Endodermal cell (in vitro differentiated cells): ENCODE results near the gene DOHH. TPM values are rescaled to one million over a fixed set of nuclear protein-coding genes. Genes with fewer than 3 reads are reported as not detected.
"Not testable (repeated sequence)": the region's sequence is repeated elsewhere in the genome, so short reads cannot be mapped to it uniquely, and the experiment has no call there.

Experiments
- DNase-seq: peaks from one replicate; pipeline ENCODE4 v3.0.0-alpha.2; 2017
- H3K27ac ChIP-seq: 2 replicates; pipeline ENCODE4 v1.5.1; 2013; ENCODE audit warnings: mild to moderate bottlenecking, low read depth, low read length, moderate library complexity
- H3K27me3 ChIP-seq: 2 replicates; pipeline ENCODE4 v1.6.1; 2013; ENCODE audit warnings: mild to moderate bottlenecking, low read length, moderate library complexity; ENCODE audit not compliant: insufficient read depth, control insufficient read depth, poor library complexity, severe bottlenecking
- H3K36me3 ChIP-seq: 2 replicates; pipeline ENCODE4 v1.7.0; 2013; ENCODE audit warnings: mild to moderate bottlenecking, low read length, moderate library complexity; ENCODE audit not compliant: control insufficient read depth, insufficient read depth
- H3K4me1 ChIP-seq: one replicate; pipeline ENCODE4 v1.7.0; 2013; ENCODE audit warnings: low read length; ENCODE audit not compliant: control insufficient read depth, insufficient read depth
- H3K4me3 ChIP-seq: 2 replicates; pipeline ENCODE4 v1.5.1; 2013; ENCODE audit warnings: mild to moderate bottlenecking, low read length, moderate library complexity
- H3K9ac ChIP-seq: 2 replicates; pipeline ENCODE4 v1.6.1; 2013; ENCODE audit warnings: mild to moderate bottlenecking, low read length, moderate library complexity; ENCODE audit not compliant: poor library complexity, severe bottlenecking; ENCODE audit errors: extremely low read depth
- H3K9me3 ChIP-seq: 2 replicates; pipeline ENCODE4 v1.6.1; 2013; ENCODE audit warnings: mild to moderate bottlenecking, low read length, moderate library complexity; ENCODE audit not compliant: control insufficient read depth
- H3K27ac Mint-ChIP-seq: 2 replicates; pipeline ENCODE4 v1.8.0; 2020; ENCODE audit warnings: mixed read lengths
- H3K27me3 Mint-ChIP-seq: 2 replicates; pipeline ENCODE4 v1.8.0; 2021; ENCODE audit warnings: mild to moderate bottlenecking, mixed read lengths; ENCODE audit not compliant: insufficient read depth
- H3K36me3 Mint-ChIP-seq: 2 replicates; pipeline ENCODE4 v1.8.0; 2020; ENCODE audit warnings: low read depth, mixed read lengths
- H3K4me1 Mint-ChIP-seq: 2 replicates; pipeline ENCODE4 v1.8.0; 2020; ENCODE audit warnings: mixed read lengths
- H3K4me3 Mint-ChIP-seq: 2 replicates; pipeline ENCODE4 v1.8.0; 2020; ENCODE audit warnings: mild to moderate bottlenecking, moderate library complexity, mixed read lengths
- H3K9me3 Mint-ChIP-seq: 2 replicates; pipeline ENCODE4 v1.8.0; 2020; ENCODE audit warnings: mild to moderate bottlenecking, mixed read lengths
- CTCF ChIP-seq: fragments of 200-600 bp; sonication (generic); conservative IDR thresholded peaks from 2 replicates; pipeline ENCODE4 v1.5.0; 2021; ENCODE audit warnings: antibody characterized with exemption, mild to moderate bottlenecking
- WGBS, 2 experiments: methylation state at CpG; one replicate each; pipeline versions ENCODE4 v1.1.5 to v1.1.7; 2013; ENCODE audit warnings: missing lambda C conversion rate in 2 of 2, mixed read lengths in 1 of 2; ENCODE audit not compliant: insufficient coverage in 1 of 2, insufficient read length in 1 of 2; 5-methylcytosine and 5-hydroxymethylcytosine counted together
- total RNA-seq, 2 donors: library from RNA; stranded (reverse); fragmentation: NEBNext Ultra II Directional in 1 of 2; extraction: Animal tissue kit (Norgen Biotek cat#: 25700) in 1 of 2; gene quantifications; 2 replicates in 1 of 2; 3 replicates in 1 of 2; pipeline ENCODE4 v1.2.1, GENCODE V29; 2021

Gene DOHH
- total RNA-seq, 2 donors from 2014 or later = 13.4 to 14.3 TPM

GRCh38 chr19:3510727-3511126 is 10.3 kb upstream of the DOHH start:
- Histone ChIP-seq H3K27ac (no peak overlapping the region), H3K4me3 (no peak overlapping the region), H3K27me3 (no peaks in the 10 kb centered on the region), H3K4me1 (no peaks in the 10 kb centered on the region), H3K9me3 (no peaks in the 10 kb centered on the region), H3K9ac (no peak overlapping the region), H3K36me3 (peaks cover 30% of the 10 kb centered on the region)
- no peak overlapping the region for H3K4me3 Mint-ChIP-seq
- no peak for DNase-seq
- peaks cover 12% of the 10 kb centered on the region for H3K36me3 Mint-ChIP-seq
- 95 to 96% methylated on average over 20 to 22 of the region's 22 CpGs for WGBS, 2 experiments
- H3K27me3 Mint-ChIP-seq = no peaks in the 10 kb centered on the region
- H3K9me3 Mint-ChIP-seq = no peaks in the 10 kb centered on the region
- TF ChIP-seq CTCF = no peak
- H3K27ac Mint-ChIP-seq = peak overlapping the region; percentile 30
- H3K4me1 Mint-ChIP-seq = peaks cover 8% of the 10 kb centered on the region

- TF ChIP-seq CTCF = no peak
- Mint-ChIP-seq H3K4me3 (no peak overlapping the region), H3K27ac (peak overlapping the region; percentile 15), H3K4me1 (peaks cover 13% of the 10 kb centered on the region), H3K27me3 (no peaks in the 10 kb centered on the region), H3K9me3 (no peaks in the 10 kb centered on the region), H3K36me3 (peaks cover 12% of the 10 kb centered on the region)
- DNase-seq = no peak
- H3K27ac ChIP-seq = no peak overlapping the region
- no peaks in the 10 kb centered on the region for H3K27me3 ChIP-seq
- H3K4me1 ChIP-seq = no peaks in the 10 kb centered on the region
- H3K9me3 ChIP-seq = no peaks in the 10 kb centered on the region
- H3K9ac ChIP-seq = no peak overlapping the region
- no peak overlapping the region for H3K4me3 ChIP-seq
- H3K36me3 ChIP-seq = peaks cover 29% of the 10 kb centered on the region
- 95 to 96% methylated on average over 14 to 15 of the region's 15 CpGs for WGBS, 2 experiments
Observed at GRCh38 chr19:3509566-3509989, 9.1 kb upstream of the DOHH start.

- 96% methylated on average over 22 to 23 of the region's 23 CpGs for WGBS, 2 experiments
- Mint-ChIP-seq H3K27me3 (no peaks in the 10 kb centered on the region), H3K27ac (no peak overlapping the region), H3K36me3 (peaks cover 12% of the 10 kb centered on the region), H3K9me3 (no peaks in the 10 kb centered on the region), H3K4me3 (peak overlapping the region; percentile 88), H3K4me1 (peaks cover 13% of the 10 kb centered on the region)
- no peak for DNase-seq
- Histone ChIP-seq H3K4me3 (no peak overlapping the region), H3K36me3 (peaks cover 29% of the 10 kb centered on the region), H3K4me1 (no peaks in the 10 kb centered on the region), H3K9me3 (no peaks in the 10 kb centered on the region), H3K27ac (no peak overlapping the region), H3K27me3 (no peaks in the 10 kb centered on the region), H3K9ac (no peak overlapping the region)
- no peak for TF ChIP-seq CTCF
Observed at GRCh38 chr19:3508771-3509535, 8.5 kb upstream of the DOHH start.

- not testable (repeated sequence) for H3K4me1 ChIP-seq, H3K27me3 ChIP-seq, H3K27ac ChIP-seq, H3K27ac Mint-ChIP-seq, H3K9me3 ChIP-seq, H3K27me3 Mint-ChIP-seq, H3K9me3 Mint-ChIP-seq, H3K9ac ChIP-seq, DNase-seq
- Mint-ChIP-seq H3K4me3 (peak overlapping the region; percentile 88), H3K4me1 (peaks cover 13% of the 10 kb centered on the region), H3K36me3 (peaks cover 12% of the 10 kb centered on the region)
- WGBS, 2 experiments = 90 to 93% methylated on average over 10 to 18 of the region's 18 CpGs
- H3K4me3 ChIP-seq = peak overlapping the region; percentile 84
- peaks cover 23% of the 10 kb centered on the region for H3K36me3 ChIP-seq
Observed at GRCh38 chr19:3508121-3508661, 7.7 kb upstream of the DOHH start.
